ENCODE data around the gene ADIPOR2.
A peak's percentile ranks its signal among the peaks of the same experiment; 100 is the strongest.

The ADIPOR2 gene

DNA sequence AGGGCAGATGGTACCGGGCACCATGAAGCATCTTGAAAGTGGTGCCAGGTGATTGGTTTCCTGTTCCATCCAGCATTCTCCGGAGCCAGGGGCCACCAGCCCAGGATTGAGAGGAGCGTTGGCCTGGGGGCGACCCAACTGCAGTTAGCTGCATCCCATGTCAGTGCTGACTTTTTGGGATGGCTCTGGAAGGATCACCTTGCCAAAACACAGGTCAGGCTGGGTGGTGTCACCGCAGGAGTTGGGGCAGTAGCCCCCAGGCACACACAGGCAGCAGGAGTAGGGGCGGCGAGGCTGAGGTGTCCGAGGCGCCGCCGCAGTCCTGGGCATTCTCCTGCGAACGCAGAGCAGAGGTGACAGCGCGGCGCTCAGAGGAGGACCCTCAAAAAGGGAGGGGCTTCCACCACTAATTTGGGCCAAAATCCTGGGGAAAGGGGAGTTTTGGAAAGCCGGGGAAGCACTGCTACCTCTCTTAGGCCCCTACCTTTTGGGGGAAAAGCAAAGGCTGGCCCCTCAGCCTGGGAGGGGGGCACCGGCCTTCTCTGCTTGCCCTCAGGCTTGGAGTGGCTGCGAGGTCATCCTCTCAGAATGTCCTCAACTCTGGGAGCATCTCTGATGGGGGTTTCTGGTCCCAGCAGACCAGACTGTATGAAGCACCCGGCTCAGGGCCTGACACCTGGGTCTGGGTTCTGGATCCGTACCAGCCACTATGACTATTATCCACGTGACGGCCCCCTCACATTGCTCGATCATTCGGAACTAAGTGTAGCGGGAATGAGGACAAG lies 102.7 kb downstream of the ADIPOR2 start:
- CTCF ChIA-PET: interaction anchor here (0.8 to 15.8 kb wide), 8 partner anchors 11 to 986 kb away, joined by 3 to 767 read pairs (median 29); partner anchors contain the start of gene WNT5B
- POLR2A ChIA-PET: no interaction called here
- TF ChIP-seq, protein P1, sequence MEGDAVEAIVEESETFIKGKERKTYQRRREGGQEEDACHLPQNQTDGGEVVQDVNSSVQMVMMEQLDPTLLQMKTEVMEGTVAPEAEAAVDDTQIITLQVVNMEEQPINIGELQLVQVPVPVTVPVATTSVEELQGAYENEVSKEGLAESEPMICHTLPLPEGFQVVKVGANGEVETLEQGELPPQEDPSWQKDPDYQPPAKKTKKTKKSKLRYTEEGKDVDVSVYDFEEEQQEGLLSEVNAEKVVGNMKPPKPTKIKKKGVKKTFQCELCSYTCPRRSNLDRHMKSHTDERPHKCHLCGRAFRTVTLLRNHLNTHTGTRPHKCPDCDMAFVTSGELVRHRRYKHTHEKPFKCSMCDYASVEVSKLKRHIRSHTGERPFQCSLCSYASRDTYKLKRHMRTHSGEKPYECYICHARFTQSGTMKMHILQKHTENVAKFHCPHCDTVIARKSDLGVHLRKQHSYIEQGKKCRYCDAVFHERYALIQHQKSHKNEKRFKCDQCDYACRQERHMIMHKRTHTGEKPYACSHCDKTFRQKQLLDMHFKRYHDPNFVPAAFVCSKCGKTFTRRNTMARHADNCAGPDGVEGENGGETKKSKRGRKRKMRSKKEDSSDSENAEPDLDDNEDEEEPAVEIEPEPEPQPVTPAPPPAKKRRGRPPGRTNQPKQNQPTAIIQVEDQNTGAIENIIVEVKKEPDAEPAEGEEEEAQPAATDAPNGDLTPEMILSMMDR (IDR thresholded peaks at IDR 0.05; ENCODE audit: insufficient read depth, low read length, missing control alignments): no peak
- no peak overlapping the region for H3K4me3 ChIP-seq (ENCODE audit: low read depth, low read length)
- DNase-seq (ENCODE audit: low read depth, low spot score): no peak

GRCh38 chr12:1794440-1795090 lies 103.7 kb downstream of the ADIPOR2 start:
- no peak overlapping the region for H3K4me3 ChIP-seq (ENCODE audit: low read depth, low read length)
- POLR2A ChIA-PET: no interaction called here
- no peak for DNase-seq (ENCODE audit: low read depth, low spot score)
- TF ChIP-seq, protein P1 (IDR thresholded peaks at IDR 0.05; ENCODE audit: insufficient read depth, low read length, missing control alignments): no peak
- CTCF ChIA-PET: interaction anchor here (0.8 to 15.8 kb wide), 16 partner anchors 9 to 985 kb away, joined by 3 to 767 read pairs (median 5); partner anchors contain the start of gene WNT5B

GRCh38 chr12:1795221-1795784 lies 104.4 kb downstream of the ADIPOR2 start:
- TF ChIP-seq, protein P1 (IDR thresholded peaks at IDR 0.05; ENCODE audit: insufficient read depth, low read length, missing control alignments): no peak
- ChIA-PET CTCF (interaction anchor here (0.6 to 15.8 kb wide), 29 partner anchors 10 to 984 kb away, joined by 3 to 767 read pairs (median 4); partner anchors contain the start of gene WNT5B), POLR2A (interaction anchor here (0.7 kb wide), 1 partner anchor 105 kb away, joined by 3 read pairs; the partner anchor contains the start of gene ADIPOR2)
- DNase-seq (ENCODE audit: low read depth, low spot score): no peak
- no peak overlapping the region; the same call in 1 of the 2 replicates for H3K4me3 ChIP-seq (ENCODE audit: low read depth, low read length)

GRCh38 chr12:1795785-1796514 lies 105.1 kb downstream of the ADIPOR2 start:
- peak overlapping the region; percentile 47 for H3K4me3 ChIP-seq (ENCODE audit: low read depth, low read length)
- ChIA-PET CTCF (interaction anchor here (0.6 to 15.8 kb wide), 27 partner anchors 10 to 821 kb away, joined by 3 to 767 read pairs (median 4); partner anchors contain the start of gene WNT5B), POLR2A (interaction anchor here (0.7 kb wide), 1 partner anchor 105 kb away, joined by 3 read pairs; the partner anchor contains the start of gene ADIPOR2)
- DNase-seq (ENCODE audit: low read depth, low spot score): no peak
- TF ChIP-seq, protein P1 (IDR thresholded peaks at IDR 0.05; ENCODE audit: insufficient read depth, low read length, missing control alignments): peak; percentile 88

GRCh38 chr12:1796515-1797010 lies 105.7 kb downstream of the ADIPOR2 start:
- no peak for DNase-seq (ENCODE audit: low read depth, low spot score)
- POLR2A ChIA-PET: no interaction called here
- peak overlapping the region; percentile 47 for H3K4me3 ChIP-seq (ENCODE audit: low read depth, low read length)
- TF ChIP-seq, protein P1 (IDR thresholded peaks at IDR 0.05; ENCODE audit: insufficient read depth, low read length, missing control alignments): no peak
- CTCF ChIA-PET: interaction anchor here (1.0 to 15.8 kb wide), 8 partner anchors 140 to 787 kb away, joined by 3 to 767 read pairs (median 12); partner anchors contain the start of gene WNT5B

Measured in AG04449 (cell line).